SK-N-MC (cell line): Measurements from ENCODE around the gene ITPKB.

Experiments used
- EZH2 ChIP-seq: fragments of 200-600 bp; sonication (generic); IDR thresholded peaks from one replicate; pipeline ENCODE4 v1.6.1; 2017; ENCODE audit warnings: antibody characterized with exemption
- POLR2AphosphoS5 ChIP-seq: IDR thresholded peaks from 2 replicates; pipeline ENCODE4 v1.6.1; 2012; ENCODE audit warnings: mild to moderate bottlenecking, low read depth, low read length, borderline replicate concordance

GRCh38 chr1:226681652-226682493 is 57.2 kb downstream of the ITPKB start:
- no peak for TF ChIP-seq EZH2
- TF ChIP-seq POLR2AphosphoS5, result no peak
